A673 (cell line): ENCODE measurements around the gene FAM83B. TPM values are rescaled to one million over a fixed set of nuclear protein-coding genes. Genes with fewer than 3 reads are reported as not detected.

ENCODE experiments used
- BruUV-seq: library from RNA; stranded (reverse); fragments of 400-500 nt; replicated peaks from 2 replicates; lab custom pipeline; 2021; lab: Mats Ljungman, UMichigan
- CTCF ChIA-PET: fragments of 300-600 bp; sonication (Branson Sonifier 250); formaldehyde crosslinking; loops from one replicate; lab custom pipeline; 2022; ENCODE audit warnings: antibody characterized with exemption; lab: Charles Lee
- POLR2A ChIA-PET: fragments of 300-600 bp; sonication (Branson Sonifier 250); formaldehyde crosslinking; loops from one replicate; lab custom pipeline; 2022; ENCODE audit warnings: antibody characterized with exemption; ENCODE audit not compliant: low non-redundant PET; lab: Charles Lee
- DNase-seq: peaks from one replicate; pipeline ENCODE4 v3.0.0-alpha.2; 2015; ENCODE audit warnings: low spot score
- H3K27ac ChIP-seq: fragments of 200-600 bp; sonication (generic); 2 replicates; pipeline ENCODE4 v1.5.1; 2016; ENCODE audit warnings: mixed run types, low read depth, mild to moderate bottlenecking, mixed read lengths, antibody characterized with exemption, low read length; ENCODE audit not compliant: poor library complexity, severe bottlenecking
- H3K27me3 ChIP-seq: fragments of 200-600 bp; sonication (generic); replicated peaks from 2 replicates; pipeline ENCODE4 v1.6.1; 2017; ENCODE audit warnings: mixed run types, low read depth, mild to moderate bottlenecking, mixed read lengths, antibody characterized with exemption, low read length; ENCODE audit not compliant: insufficient read depth, poor library complexity
- H3K36me3 ChIP-seq: fragments of 200-600 bp; sonication (generic); 2 replicates; pipeline ENCODE4 v1.6.1; 2016; ENCODE audit warnings: mixed run types, mild to moderate bottlenecking, mixed read lengths, antibody characterized with exemption, low read length; ENCODE audit not compliant: insufficient read depth, poor library complexity, severe bottlenecking
- H3K4me1 ChIP-seq: fragments of 200-600 bp; sonication (generic); 2 replicates; pipeline ENCODE4 v1.6.1; 2017; ENCODE audit warnings: mixed run types, mild to moderate bottlenecking, mixed read lengths, antibody characterized with exemption, low read length; ENCODE audit not compliant: insufficient read depth, poor library complexity, severe bottlenecking
- H3K4me3 ChIP-seq: fragments of 200-600 bp; sonication (generic); 2 replicates; pipeline ENCODE4 v1.5.1; 2016; ENCODE audit warnings: low read depth, mixed run types, mild to moderate bottlenecking, mixed read lengths, low read length; ENCODE audit not compliant: poor library complexity, severe bottlenecking
- H3K9me3 ChIP-seq: fragments of 200-600 bp; sonication (generic); 2 replicates; pipeline ENCODE4 v1.6.1; 2016; ENCODE audit warnings: mixed run types, low read depth, mild to moderate bottlenecking, mixed read lengths, antibody characterized with exemption, low read length; ENCODE audit not compliant: poor library complexity, severe bottlenecking
- EZH2 ChIP-seq: fragments of 200-600 bp; sonication (generic); IDR thresholded peaks from 2 replicates; pipeline ENCODE4 v1.6.1; 2017; ENCODE audit warnings: borderline replicate concordance, low read depth, mild to moderate bottlenecking, mixed read lengths, antibody characterized with exemption, low read length; ENCODE audit not compliant: poor library complexity, severe bottlenecking
- intact Hi-C: fragments of 100-400 bp; cut with micrococcal nuclease; formaldehyde crosslinking; loops from one replicate; pipeline ENCODE4 v1.10.0; 2022; ENCODE audit not compliant: unreplicated experiment
- total RNA-seq: library from RNA; stranded (reverse); gene quantifications from 2 replicates; pipeline ENCODE4 v1.2.3, GENCODE V29; 2021
- TF ChIP-seq, protein P1 (sequence below): fragments of 300-800, 200-600 bp; sonication (generic); conservative IDR thresholded peaks from 2 replicates; pipeline ENCODE4 v1.5.1; 2017; ENCODE audit warnings: low read depth, mild to moderate bottlenecking, antibody characterized with exemption, low read length, moderate library complexity, mixed read lengths

Gene FAM83B
- total RNA-seq, 1 experiment from 2014 or later: 0.41 TPM

DNA sequence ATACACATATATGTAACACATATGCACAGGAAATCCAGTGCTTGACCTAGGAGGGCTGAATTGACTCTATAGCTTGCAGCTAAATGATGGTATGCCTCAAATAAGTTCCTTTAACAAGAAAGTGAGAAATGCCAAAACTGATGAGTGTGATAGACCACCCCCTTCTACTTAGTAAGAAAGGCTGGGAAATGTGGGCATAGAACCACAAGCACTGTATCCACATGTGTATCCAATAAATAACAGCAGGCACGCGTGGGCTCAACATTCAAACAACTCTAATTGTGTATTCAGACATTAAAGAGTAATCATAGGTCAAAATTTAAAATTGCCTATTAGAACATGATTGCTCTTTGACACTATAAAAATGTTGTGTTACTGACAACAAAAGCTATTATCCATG, 54.1 kb downstream of the FAM83B start:
- no TSS peak for BruUV-seq
- H3K4me1 ChIP-seq: no peaks in the 10 kb centered on the region
- intact Hi-C loops: no loop called here
- ChIA-PET POLR2A (no interaction called here), CTCF (no interaction called here)
- no peaks in the 10 kb centered on the region for H3K36me3 ChIP-seq
- TF ChIP-seq, protein P1, sequence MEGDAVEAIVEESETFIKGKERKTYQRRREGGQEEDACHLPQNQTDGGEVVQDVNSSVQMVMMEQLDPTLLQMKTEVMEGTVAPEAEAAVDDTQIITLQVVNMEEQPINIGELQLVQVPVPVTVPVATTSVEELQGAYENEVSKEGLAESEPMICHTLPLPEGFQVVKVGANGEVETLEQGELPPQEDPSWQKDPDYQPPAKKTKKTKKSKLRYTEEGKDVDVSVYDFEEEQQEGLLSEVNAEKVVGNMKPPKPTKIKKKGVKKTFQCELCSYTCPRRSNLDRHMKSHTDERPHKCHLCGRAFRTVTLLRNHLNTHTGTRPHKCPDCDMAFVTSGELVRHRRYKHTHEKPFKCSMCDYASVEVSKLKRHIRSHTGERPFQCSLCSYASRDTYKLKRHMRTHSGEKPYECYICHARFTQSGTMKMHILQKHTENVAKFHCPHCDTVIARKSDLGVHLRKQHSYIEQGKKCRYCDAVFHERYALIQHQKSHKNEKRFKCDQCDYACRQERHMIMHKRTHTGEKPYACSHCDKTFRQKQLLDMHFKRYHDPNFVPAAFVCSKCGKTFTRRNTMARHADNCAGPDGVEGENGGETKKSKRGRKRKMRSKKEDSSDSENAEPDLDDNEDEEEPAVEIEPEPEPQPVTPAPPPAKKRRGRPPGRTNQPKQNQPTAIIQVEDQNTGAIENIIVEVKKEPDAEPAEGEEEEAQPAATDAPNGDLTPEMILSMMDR: no peak
- TF ChIP-seq EZH2: no peak
- no peaks in the 10 kb centered on the region for H3K9me3 ChIP-seq
- no peak for DNase-seq
- H3K4me3 ChIP-seq: no peak overlapping the region
- no peaks in the 10 kb centered on the region for H3K27me3 ChIP-seq
- H3K27ac ChIP-seq: no peak overlapping the region

DNA sequence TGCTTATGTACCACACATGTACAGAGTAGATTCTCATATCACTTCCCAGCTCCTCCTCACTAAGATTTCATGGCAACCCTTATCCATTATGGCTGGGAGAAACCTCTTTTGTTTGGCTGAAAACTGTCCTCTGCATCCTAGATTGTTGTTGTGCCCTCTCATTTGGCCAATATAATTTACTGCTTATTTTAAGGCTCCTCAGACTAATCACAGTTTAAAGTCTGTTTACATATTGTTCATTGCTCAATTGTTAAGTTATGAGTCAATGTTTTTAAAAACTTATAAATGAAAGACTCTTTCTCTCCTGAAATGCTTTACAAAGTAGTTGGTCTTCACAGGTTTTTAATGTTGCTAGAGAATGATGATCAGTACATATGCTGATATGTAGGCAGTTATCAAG, 57.3 kb downstream of the FAM83B start:
- ChIA-PET POLR2A (no interaction called here), CTCF (no interaction called here)
- H3K4me1 ChIP-seq: no peaks in the 10 kb centered on the region
- no peaks in the 10 kb centered on the region for H3K27me3 ChIP-seq
- intact Hi-C loops: no loop called here
- DNase-seq: no peak
- no peak for TF ChIP-seq EZH2
- TF ChIP-seq, protein P1: no peak
- H3K9me3 ChIP-seq: no peaks in the 10 kb centered on the region
- H3K36me3 ChIP-seq: no peaks in the 10 kb centered on the region
- no peak overlapping the region for H3K4me3 ChIP-seq
- H3K27ac ChIP-seq: no peak overlapping the region
- no TSS peak for BruUV-seq

DNA sequence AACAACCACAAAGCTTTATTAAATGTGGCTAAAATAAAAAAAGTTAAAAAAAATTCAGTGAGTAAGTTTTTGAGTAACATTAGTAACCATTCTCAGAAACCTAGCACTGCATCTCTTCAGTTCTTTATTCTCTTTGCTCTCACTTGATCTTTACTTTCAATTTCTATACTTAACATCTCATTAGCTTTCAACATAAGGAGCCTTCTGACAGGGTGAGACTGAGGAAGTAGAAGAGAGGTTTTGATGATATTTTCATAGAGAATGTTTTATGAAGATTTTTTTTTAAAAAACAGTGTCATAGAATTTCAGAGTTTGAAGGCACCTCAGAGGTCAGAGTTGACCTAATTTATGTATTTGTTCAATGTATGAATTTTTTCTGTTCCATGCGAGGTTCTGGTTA, 60.8 kb downstream of the FAM83B start:
- POLR2A ChIA-PET: no interaction called here
- H3K36me3 ChIP-seq: no peaks in the 10 kb centered on the region
- no peak for TF ChIP-seq EZH2
- TF ChIP-seq, protein P1: no peak
- CTCF ChIA-PET: no interaction called here
- H3K4me1 ChIP-seq: peaks cover 10% of the 10 kb centered on the region
- BruUV-seq: no TSS peak
- no peak overlapping the region for H3K27ac ChIP-seq
- intact Hi-C loops: no loop called here
- no peaks in the 10 kb centered on the region for H3K9me3 ChIP-seq
- no peak overlapping the region for H3K4me3 ChIP-seq
- H3K27me3 ChIP-seq: no peaks in the 10 kb centered on the region
- no peak for DNase-seq
